CD4-positive, alpha-beta memory T cell (primary cell): Measurements from ENCODE around the gene MRPL14. TPM values are rescaled to one million over a fixed set of nuclear protein-coding genes. Genes with fewer than 3 reads are reported as not detected.
"Not testable (repeated sequence)": the region's sequence is repeated elsewhere in the genome, so short reads cannot be mapped to it uniquely, and the experiment has no call there.

ENCODE experiments used
- CTCF ChIA-PET: fragments of 350-600 bp; sonication (Branson Sonifier 250); formaldehyde crosslinking; loops from one replicate; lab custom pipeline; 2021; ENCODE audit warnings: inconsistent platforms; ENCODE audit not compliant: partially characterized antibody; lab: Charles Lee
- POLR2A ChIA-PET: fragments of 350-600 bp; sonication (Branson Sonifier 250); formaldehyde crosslinking; loops from one replicate; lab custom pipeline; 2021; ENCODE audit not compliant: partially characterized antibody; lab: Charles Lee
- DNase-seq, 5 donors: peaks; one replicate each; pipeline versions ENCODE4 v3.0.0 to v3.0.0-alpha.2; 2020 to 2022; ENCODE audit warnings: mixed read lengths in 1 of 5
- H3K27ac ChIP-seq: one replicate; pipeline ENCODE4 v1.7.0; 2013; ENCODE audit warnings: low read depth, low read length
- H3K27me3 ChIP-seq: 2 replicates; pipeline ENCODE4 v1.7.0; 2013; ENCODE audit warnings: mild to moderate bottlenecking, low read length, moderate library complexity; ENCODE audit not compliant: insufficient read depth
- H3K36me3 ChIP-seq: 2 replicates; pipeline ENCODE4 v1.7.0; 2013; ENCODE audit warnings: mild to moderate bottlenecking, low read length, moderate library complexity; ENCODE audit not compliant: insufficient read depth
- H3K4me1 ChIP-seq: 2 replicates; pipeline ENCODE4 v1.7.0; 2013; ENCODE audit warnings: mild to moderate bottlenecking, low read length, moderate library complexity; ENCODE audit not compliant: insufficient read depth
- H3K4me3 ChIP-seq, 2 donors: one replicate each; pipeline ENCODE4 v1.7.0; 2013; ENCODE audit warnings: low read length in 2 of 2, mild to moderate bottlenecking in 1 of 2
- H3K9me3 ChIP-seq, 2 donors: one replicate each; pipeline ENCODE4 v1.7.0; 2013; ENCODE audit warnings: low read length in 2 of 2, control low read depth in 1 of 2; ENCODE audit not compliant: control insufficient read depth in 1 of 2
- H3K27ac Mint-ChIP-seq, 7 donors: one replicate each; pipeline ENCODE4 v1.8.0; 2020 to 2021; ENCODE audit warnings: mixed read lengths in 7 of 7, mild to moderate bottlenecking in 6 of 7, inconsistent platforms in 3 of 7, moderate library complexity in 3 of 7
- H3K27me3 Mint-ChIP-seq, 2 donors: one replicate each; pipeline ENCODE4 v1.8.0; 2020 to 2021; ENCODE audit warnings: mixed read lengths in 2 of 2
- H3K36me3 Mint-ChIP-seq, 2 donors: one replicate each; pipeline ENCODE4 v1.8.0; 2020 to 2021; ENCODE audit warnings: mixed read lengths in 2 of 2, inconsistent platforms in 1 of 2, mild to moderate bottlenecking in 1 of 2
- H3K4me1 Mint-ChIP-seq, 4 donors: one replicate each; pipeline ENCODE4 v1.8.0; 2020 to 2021; ENCODE audit warnings: mixed read lengths in 4 of 4, mild to moderate bottlenecking in 1 of 4
- H3K4me3 Mint-ChIP-seq, 8 donors: one replicate each; pipeline ENCODE4 v1.8.0; 2020 to 2021; ENCODE audit warnings: mixed read lengths in 8 of 8, mild to moderate bottlenecking in 7 of 8, moderate library complexity in 6 of 8, inconsistent platforms in 3 of 8
- H3K9me3 Mint-ChIP-seq, 8 donors: one replicate each; pipeline ENCODE4 v1.8.0; 2020 to 2021; ENCODE audit warnings: mixed read lengths in 8 of 8, mild to moderate bottlenecking in 5 of 8, inconsistent platforms in 3 of 8, moderate library complexity in 1 of 8
- intact Hi-C: fragments of 100-400 bp; cut with micrococcal nuclease; formaldehyde crosslinking; loops from one replicate; pipeline ENCODE4 v1.15.1; 2023
- polyA plus RNA-seq, 2 donors: library from polyadenylated mRNA; unstranded; fragments of 300-500 nt; fragmentation: Illumina TruSeq; gene quantifications; one replicate each; pipeline ENCODE4 v1.2.3, GENCODE V29; 2021
- total RNA-seq, 2 experiments: library from RNA; stranded (reverse); gene quantifications; one replicate each; pipeline ENCODE4 v1.2.3, GENCODE V29; 2021

Gene MRPL14
- total and polyA plus RNA-seq, 4 experiments from 2014 or later, result 21.7 to 123 (median 63.4) TPM

GRCh38 chr6:44150317-44150917, 23.2 kb upstream of the MRPL14 start:
- Histone ChIP-seq H3K36me3 (peaks cover 16% of the 10 kb centered on the region), H3K27ac (no peak overlapping the region), H3K4me1 (peaks cover 16% of the 10 kb centered on the region), H3K27me3 (no peaks in the 10 kb centered on the region), H3K4me3 (no peak overlapping the region), H3K9me3 (no peaks in the 10 kb centered on the region)
- H3K9me3 Mint-ChIP-seq, result no peaks in the 10 kb centered on the region
- peaks cover 15 to 33% of the 10 kb centered on the region in 2 donors for H3K36me3 Mint-ChIP-seq
- ChIA-PET POLR2A (interaction anchor here (0.6 to 1.0 kb wide), 2 partner anchors 27 to 51 kb away, joined by 3 read pairs; no protein-coding TSS in a partner anchor), CTCF (interaction anchor here (1.2 to 3.2 kb wide), 4 partner anchors 10 to 53 kb away, joined by 3 to 50 read pairs (median 6); no protein-coding TSS in a partner anchor)
- H3K27me3 Mint-ChIP-seq, result no peaks in the 10 kb centered on the region
- no peak overlapping the region for H3K27ac Mint-ChIP-seq
- no peak for DNase-seq
- H3K4me1 Mint-ChIP-seq, result peaks cover 5 to 12% (median 9%) of the 10 kb centered on the region in 4 donors
- intact Hi-C loops, result loop anchor here (2.0 kb wide), 1 partner anchor 24 kb away; the partner anchor contains the start of genes MRPL14 and TMEM63B
- no peak overlapping the region for H3K4me3 Mint-ChIP-seq

- Histone ChIP-seq H3K27ac (no peak overlapping the region), H3K4me1 (peaks cover 10% of the 10 kb centered on the region), H3K36me3 (peaks cover 16% of the 10 kb centered on the region), H3K27me3 (no peaks in the 10 kb centered on the region), H3K4me3 (no peak overlapping the region), H3K9me3 (no peaks in the 10 kb centered on the region)
- Mint-ChIP-seq H3K9me3 (no peaks in the 10 kb centered on the region), H3K4me3 (no peak overlapping the region), H3K27ac (no peak overlapping the region), H3K36me3 (peaks cover 15 to 34% of the 10 kb centered on the region in 2 donors), H3K4me1 (peaks cover 3 to 12% (median 7%) of the 10 kb centered on the region in 4 donors), H3K27me3 (no peaks in the 10 kb centered on the region)
- ChIA-PET POLR2A (interaction anchor here (1.0 kb wide), 1 partner anchor 26 kb away, joined by 3 read pairs; no protein-coding TSS in a partner anchor), CTCF (interaction anchor here (1.2 to 3.2 kb wide), 3 partner anchors 9 to 52 kb away, joined by 3 to 50 read pairs (median 7); no protein-coding TSS in a partner anchor)
- no peak for DNase-seq
- intact Hi-C loops, result loop anchor here (2.0 kb wide), 1 partner anchor 23 kb away; the partner anchor contains the start of genes MRPL14 and TMEM63B
These were observed 22.2 kb upstream of the MRPL14 start for GRCh38 chr6:44149369-44150012.

DNA sequence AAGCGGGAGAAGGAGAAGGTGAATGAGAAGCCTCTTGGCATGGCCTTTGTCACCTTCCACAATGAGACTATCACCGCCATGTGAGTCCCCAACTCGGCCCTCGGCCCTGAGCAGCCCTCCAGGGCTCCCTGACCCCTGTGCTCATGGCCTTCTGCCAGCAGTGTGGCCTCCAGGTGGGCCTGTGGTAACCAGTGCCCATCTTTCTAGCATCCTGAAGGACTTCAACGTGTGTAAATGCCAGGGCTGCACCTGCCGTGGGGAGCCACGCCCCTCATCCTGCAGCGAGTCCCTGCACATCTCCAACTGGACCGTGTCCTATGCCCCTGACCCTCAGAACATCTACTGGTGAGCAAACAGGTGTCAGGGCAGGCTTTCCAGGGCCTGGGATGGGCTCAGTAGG, 21.1 kb upstream of the MRPL14 start:
- no peak overlapping the region for H3K4me3 Mint-ChIP-seq
- H3K9me3 ChIP-seq, result no peaks in the 10 kb centered on the region
- peak in 1 of 5 donors; percentile 23 for DNase-seq
- H3K4me1 ChIP-seq, result peaks cover 8% of the 10 kb centered on the region
- intact Hi-C loops, result no loop called here
- POLR2A ChIA-PET, result no interaction called here
- peaks cover 15 to 43% of the 10 kb centered on the region in 2 donors for H3K36me3 Mint-ChIP-seq
- peaks cover 16% of the 10 kb centered on the region for H3K36me3 ChIP-seq
- H3K4me3 ChIP-seq, result no peak overlapping the region
- H3K27ac Mint-ChIP-seq, result no peak overlapping the region
- H3K9me3 Mint-ChIP-seq, result no peaks in the 10 kb centered on the region
- H3K27ac ChIP-seq, result no peak overlapping the region
- no peaks in the 10 kb centered on the region for H3K27me3 ChIP-seq
- CTCF ChIA-PET, result interaction anchor here (0.7 to 2.0 kb wide), 2 partner anchors 52 to 164 kb away, joined by 3 to 5 read pairs; no protein-coding TSS in a partner anchor
- no peaks in the 10 kb centered on the region for H3K27me3 Mint-ChIP-seq
- H3K4me1 Mint-ChIP-seq, result peaks cover 3 to 12% (median 8%) of the 10 kb centered on the region in 4 donors

GRCh38 chr6:44147256-44147655, 20.0 kb upstream of the MRPL14 start:
- peak in 1 of 5 donors; percentile 9 for DNase-seq
- no peak overlapping the region for H3K4me3 ChIP-seq
- CTCF ChIA-PET, result interaction anchor here (0.9 to 2.0 kb wide), 3 partner anchors 11 to 51 kb away, joined by 3 to 5 read pairs (median 3); partner anchors contain the start of gene CAPN11
- POLR2A ChIA-PET, result no interaction called here
- intact Hi-C loops, result no loop called here
- no peaks in the 10 kb centered on the region for H3K27me3 ChIP-seq
- no peaks in the 10 kb centered on the region for H3K27me3 Mint-ChIP-seq
- H3K4me1 Mint-ChIP-seq, result peaks cover 3 to 12% (median 6%) of the 10 kb centered on the region in 4 donors
- H3K9me3 ChIP-seq, result no peaks in the 10 kb centered on the region
- peaks cover 15 to 44% of the 10 kb centered on the region in 2 donors for H3K36me3 Mint-ChIP-seq
- H3K4me3 Mint-ChIP-seq, result no peak overlapping the region
- H3K9me3 Mint-ChIP-seq, result no peaks in the 10 kb centered on the region
- no peak overlapping the region for H3K27ac ChIP-seq
- peak overlapping the region in 1 of 7 donors; percentile 37 for H3K27ac Mint-ChIP-seq
- H3K36me3 ChIP-seq, result peaks cover 16% of the 10 kb centered on the region
- H3K4me1 ChIP-seq, result peaks cover 8% of the 10 kb centered on the region

GRCh38 chr6:44146685-44147084, 19.4 kb upstream of the MRPL14 start:
- Mint-ChIP-seq H3K27ac (peak overlapping the region in 1 of 7 donors; percentile 69), H3K27me3 (no peaks in the 10 kb centered on the region), H3K36me3 (peaks cover 15 to 45% of the 10 kb centered on the region in 2 donors), H3K9me3 (no peaks in the 10 kb centered on the region), H3K4me3 (no peak overlapping the region), H3K4me1 (peaks cover 3 to 8% (median 6%) of the 10 kb centered on the region in 4 donors)
- Histone ChIP-seq H3K27ac (no peak overlapping the region), H3K4me3 (no peak overlapping the region), H3K4me1 (peaks cover 4% of the 10 kb centered on the region), H3K27me3 (no peaks in the 10 kb centered on the region), H3K36me3 (peaks cover 16% of the 10 kb centered on the region), H3K9me3 (no peaks in the 10 kb centered on the region)
- intact Hi-C loops, result no loop called here
- POLR2A ChIA-PET, result no interaction called here
- peak in 1 of 5 donors; percentile 11 for DNase-seq
- CTCF ChIA-PET, result interaction anchor here (0.9 to 2.0 kb wide), 4 partner anchors 12 to 50 kb away, joined by 3 to 5 read pairs (median 4); partner anchors contain the start of gene CAPN11

DNA sequence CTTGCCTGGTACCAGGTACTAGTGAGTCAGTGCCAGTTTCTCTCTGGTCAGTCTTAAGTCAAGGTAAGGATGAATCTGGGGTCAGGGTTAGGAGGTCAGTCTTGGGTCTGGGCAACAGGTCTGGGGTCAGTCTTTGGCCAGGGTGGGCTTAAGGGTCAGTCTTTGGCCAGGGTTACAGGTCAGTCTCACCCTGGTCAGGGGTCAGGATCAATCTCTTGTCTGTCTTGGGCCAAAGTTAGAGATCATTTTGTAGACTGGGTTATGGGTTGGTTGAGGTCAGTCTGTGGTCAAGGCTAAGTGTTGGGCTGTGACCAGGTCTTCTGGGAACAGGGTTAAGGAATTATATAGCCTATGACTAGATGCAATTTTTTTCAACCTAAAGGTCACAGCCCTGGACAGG, 18.6 kb upstream of the MRPL14 start:
- POLR2A ChIA-PET, result no interaction called here
- peaks cover 0 to 2% (median 0%) of the 10 kb centered on the region in 4 donors for H3K4me1 Mint-ChIP-seq
- Histone ChIP-seq H3K27ac (no peak overlapping the region), H3K4me3 (no peak overlapping the region), H3K36me3 (peaks cover 16% of the 10 kb centered on the region), H3K27me3 (no peaks in the 10 kb centered on the region), H3K4me1 (no peaks in the 10 kb centered on the region), H3K9me3 (no peaks in the 10 kb centered on the region)
- no peak for DNase-seq
- no peak overlapping the region for H3K4me3 Mint-ChIP-seq
- no peaks in the 10 kb centered on the region for H3K9me3 Mint-ChIP-seq
- intact Hi-C loops, result no loop called here
- peak overlapping the region in 3 of 7 donors; percentile 2 to 59 (median 43) for H3K27ac Mint-ChIP-seq
- peaks cover 22 to 53% of the 10 kb centered on the region in 2 donors for H3K36me3 Mint-ChIP-seq
- CTCF ChIA-PET, result interaction anchor here (1.5 kb wide), 1 partner anchor 46 kb away, joined by 4 read pairs; no protein-coding TSS in a partner anchor
- no peaks in the 10 kb centered on the region for H3K27me3 Mint-ChIP-seq

GRCh38 chr6:44144536-44144935, 17.3 kb upstream of the MRPL14 start:
- POLR2A ChIA-PET, H3K4me3 ChIP-seq, H3K27ac ChIP-seq, H3K27me3 ChIP-seq, H3K4me1 ChIP-seq, H3K9me3 ChIP-seq, intact Hi-C loops, H3K27ac Mint-ChIP-seq, DNase-seq, H3K9me3 Mint-ChIP-seq, H3K27me3 Mint-ChIP-seq, H3K4me3 Mint-ChIP-seq, H3K4me1 Mint-ChIP-seq: not testable (repeated sequence)
- peaks cover 20% of the 10 kb centered on the region for H3K36me3 ChIP-seq
- CTCF ChIA-PET, result interaction anchor here (0.7 to 2.7 kb wide), 2 partner anchors 15 to 47 kb away, joined by 3 to 11 read pairs; no protein-coding TSS in a partner anchor
- H3K36me3 Mint-ChIP-seq, result peaks cover 35 to 64% of the 10 kb centered on the region in 2 donors
